ENCODE data around the gene TMEM86B. TPM values are rescaled to one million over a fixed set of nuclear protein-coding genes. Genes with fewer than 3 reads are reported as not detected.
A peak's percentile ranks its signal among the peaks of the same experiment; 100 is the strongest.

The TMEM86B gene
- total and polyA plus RNA-seq, 5 donors from 2014 or later: 0.25 to 13.3 (median 0.66) TPM; not detected in 1

GRCh38 chr19:55232986-55233385 lies 4.4 kb upstream of the TMEM86B start:
- DNase-seq (no peak), ATAC-seq (ENCODE audit: low read depth in 2 of 2) (no peak)
- no peak overlapping the region for H3K27ac Mint-ChIP-seq
- peaks cover 0 to 7% (median 6%) of the 10 kb centered on the region in 4 donors for H3K4me1 Mint-ChIP-seq
- H3K4me3 Mint-ChIP-seq: no peak overlapping the region
- peaks cover 84% of the 10 kb centered on the region for H3K36me3 ChIP-seq (ENCODE audit: control insufficient read depth, insufficient read depth, low read length)
- no peaks in the 10 kb centered on the region for H3K27me3 ChIP-seq (ENCODE audit: control insufficient read depth, insufficient read depth, low read length)
- no peak overlapping the region for H3K27ac ChIP-seq (ENCODE audit: insufficient read depth, low read length, poor library complexity, severe bottlenecking)
- H3K36me3 Mint-ChIP-seq: peaks cover 44% of the 10 kb centered on the region
- no peaks in the 10 kb centered on the region for H3K27me3 Mint-ChIP-seq
- H3K9me3 Mint-ChIP-seq: no peaks in the 10 kb centered on the region
- no peak overlapping the region for H3K4me3 ChIP-seq (ENCODE audit: low read depth, low read length)
- H3K4me1 ChIP-seq (ENCODE audit: control insufficient read depth, insufficient read depth, low read length, poor library complexity, severe bottlenecking): no peaks in the 10 kb centered on the region
- no peaks in the 10 kb centered on the region for H3K9me3 ChIP-seq (ENCODE audit: control insufficient read depth in 2 of 2, low read length in 2 of 2)

- Mint-ChIP-seq H3K27me3 (no peaks in the 10 kb centered on the region), H3K4me3 (peak overlapping the region in 1 of 4 donors; percentile 38), H3K4me1 (peaks cover 0 to 9% (median 5%) of the 10 kb centered on the region in 4 donors), H3K27ac (no peak overlapping the region), H3K9me3 (no peaks in the 10 kb centered on the region), H3K36me3 (peaks cover 41% of the 10 kb centered on the region)
- H3K4me1 ChIP-seq (ENCODE audit: control insufficient read depth, insufficient read depth, low read length, poor library complexity, severe bottlenecking): no peaks in the 10 kb centered on the region
- H3K27ac ChIP-seq (ENCODE audit: insufficient read depth, low read length, poor library complexity, severe bottlenecking): no peak overlapping the region
- no peak overlapping the region for H3K4me3 ChIP-seq (ENCODE audit: low read depth, low read length)
- no peak for DNase-seq
- H3K27me3 ChIP-seq (ENCODE audit: control insufficient read depth, insufficient read depth, low read length): no peaks in the 10 kb centered on the region
- ATAC-seq (ENCODE audit: low read depth in 2 of 2): no peak
- no peaks in the 10 kb centered on the region for H3K9me3 ChIP-seq (ENCODE audit: control insufficient read depth in 2 of 2, low read length in 2 of 2)
- H3K36me3 ChIP-seq (ENCODE audit: control insufficient read depth, insufficient read depth, low read length): peaks cover 78% of the 10 kb centered on the region
Measured at GRCh38 chr19:55232286-55232602, 3.7 kb upstream of the TMEM86B start.

- H3K9me3 Mint-ChIP-seq: no peaks in the 10 kb centered on the region
- H3K4me3 Mint-ChIP-seq: peak overlapping the region in 1 of 4 donors; percentile 38
- peaks cover 0 to 9% (median 5%) of the 10 kb centered on the region in 4 donors for H3K4me1 Mint-ChIP-seq
- peaks cover 35% of the 10 kb centered on the region for H3K36me3 Mint-ChIP-seq
- H3K27ac Mint-ChIP-seq: peak overlapping the region in 1 of 3 donors; percentile 60
- H3K27me3 Mint-ChIP-seq: no peaks in the 10 kb centered on the region
- no peak overlapping the region for H3K4me3 ChIP-seq (ENCODE audit: low read depth, low read length)
- no peaks in the 10 kb centered on the region for H3K27me3 ChIP-seq (ENCODE audit: control insufficient read depth, insufficient read depth, low read length)
- no peak for ATAC-seq (ENCODE audit: low read depth in 2 of 2)
- DNase-seq: no peak
- H3K27ac ChIP-seq (ENCODE audit: insufficient read depth, low read length, poor library complexity, severe bottlenecking): no peak overlapping the region
- H3K9me3 ChIP-seq (ENCODE audit: control insufficient read depth in 2 of 2, low read length in 2 of 2): no peaks in the 10 kb centered on the region
- H3K4me1 ChIP-seq (ENCODE audit: control insufficient read depth, insufficient read depth, low read length, poor library complexity, severe bottlenecking): no peaks in the 10 kb centered on the region
- H3K36me3 ChIP-seq (ENCODE audit: control insufficient read depth, insufficient read depth, low read length): peaks cover 77% of the 10 kb centered on the region
Measured at GRCh38 chr19:55231391-55232285, 3.1 kb upstream of the TMEM86B start.

- no peaks in the 10 kb centered on the region for H3K27me3 ChIP-seq (ENCODE audit: control insufficient read depth, insufficient read depth, low read length)
- no peaks in the 10 kb centered on the region for H3K27me3 Mint-ChIP-seq
- DNase-seq (no peak), ATAC-seq (ENCODE audit: low read depth in 2 of 2) (no peak)
- H3K36me3 ChIP-seq (ENCODE audit: control insufficient read depth, insufficient read depth, low read length): peaks cover 70% of the 10 kb centered on the region
- H3K9me3 Mint-ChIP-seq: no peaks in the 10 kb centered on the region
- H3K9me3 ChIP-seq (ENCODE audit: control insufficient read depth in 2 of 2, low read length in 2 of 2): no peaks in the 10 kb centered on the region
- no peak overlapping the region for H3K4me3 ChIP-seq (ENCODE audit: low read depth, low read length)
- no peaks in the 10 kb centered on the region for H3K4me1 ChIP-seq (ENCODE audit: control insufficient read depth, insufficient read depth, low read length, poor library complexity, severe bottlenecking)
- no peak overlapping the region for H3K27ac Mint-ChIP-seq
- no peak overlapping the region for H3K4me3 Mint-ChIP-seq
- H3K4me1 Mint-ChIP-seq: peaks cover 0 to 9% (median 5%) of the 10 kb centered on the region in 4 donors
- H3K27ac ChIP-seq (ENCODE audit: insufficient read depth, low read length, poor library complexity, severe bottlenecking): no peak overlapping the region
- peaks cover 35% of the 10 kb centered on the region for H3K36me3 Mint-ChIP-seq
Measured at GRCh38 chr19:55230780-55231179, 2.2 kb upstream of the TMEM86B start.

GRCh38 chr19:55230329-55230728 lies 1.8 kb upstream of the TMEM86B start:
- H3K36me3 ChIP-seq (ENCODE audit: control insufficient read depth, insufficient read depth, low read length): peaks cover 70% of the 10 kb centered on the region
- H3K27me3 Mint-ChIP-seq: no peaks in the 10 kb centered on the region
- H3K4me3 Mint-ChIP-seq: no peak overlapping the region
- H3K9me3 Mint-ChIP-seq: no peaks in the 10 kb centered on the region
- peaks cover 38% of the 10 kb centered on the region for H3K36me3 Mint-ChIP-seq
- DNase-seq (no peak), ATAC-seq (ENCODE audit: low read depth in 2 of 2) (no peak)
- H3K4me1 ChIP-seq (ENCODE audit: control insufficient read depth, insufficient read depth, low read length, poor library complexity, severe bottlenecking): no peaks in the 10 kb centered on the region
- H3K4me1 Mint-ChIP-seq: peaks cover 0 to 12% (median 5%) of the 10 kb centered on the region in 4 donors
- no peaks in the 10 kb centered on the region for H3K27me3 ChIP-seq (ENCODE audit: control insufficient read depth, insufficient read depth, low read length)
- no peak overlapping the region for H3K27ac ChIP-seq (ENCODE audit: insufficient read depth, low read length, poor library complexity, severe bottlenecking)
- no peak overlapping the region for H3K4me3 ChIP-seq (ENCODE audit: low read depth, low read length)
- H3K9me3 ChIP-seq (ENCODE audit: control insufficient read depth in 2 of 2, low read length in 2 of 2): no peaks in the 10 kb centered on the region
- no peak overlapping the region for H3K27ac Mint-ChIP-seq

GRCh38 chr19:55229789-55230182 lies 1.2 kb upstream of the TMEM86B start:
- Mint-ChIP-seq H3K4me3 (no peak overlapping the region), H3K9me3 (no peaks in the 10 kb centered on the region), H3K4me1 (peaks cover 0 to 8% (median 3%) of the 10 kb centered on the region in 4 donors), H3K27me3 (no peaks in the 10 kb centered on the region), H3K27ac (no peak overlapping the region), H3K36me3 (peaks cover 33% of the 10 kb centered on the region)
- Histone ChIP-seq H3K9me3 (ENCODE audit: control insufficient read depth in 2 of 2, low read length in 2 of 2) (no peaks in the 10 kb centered on the region), H3K4me1 (ENCODE audit: control insufficient read depth, insufficient read depth, low read length, poor library complexity, severe bottlenecking) (no peaks in the 10 kb centered on the region), H3K36me3 (ENCODE audit: control insufficient read depth, insufficient read depth, low read length) (peaks cover 65% of the 10 kb centered on the region), H3K27ac (ENCODE audit: insufficient read depth, low read length, poor library complexity, severe bottlenecking) (no peak overlapping the region), H3K27me3 (ENCODE audit: control insufficient read depth, insufficient read depth, low read length) (no peaks in the 10 kb centered on the region), H3K4me3 (ENCODE audit: low read depth, low read length) (no peak overlapping the region)
- no peak for ATAC-seq (ENCODE audit: low read depth in 2 of 2)
- DNase-seq: no peak

- Mint-ChIP-seq H3K27ac (no peak overlapping the region), H3K36me3 (peaks cover 27% of the 10 kb centered on the region), H3K9me3 (no peaks in the 10 kb centered on the region), H3K27me3 (no peaks in the 10 kb centered on the region), H3K4me3 (no peak overlapping the region), H3K4me1 (peaks cover 0 to 5% (median 2%) of the 10 kb centered on the region in 4 donors)
- H3K9me3 ChIP-seq (ENCODE audit: control insufficient read depth in 2 of 2, low read length in 2 of 2): no peaks in the 10 kb centered on the region
- no peaks in the 10 kb centered on the region for H3K27me3 ChIP-seq (ENCODE audit: control insufficient read depth, insufficient read depth, low read length)
- ATAC-seq (ENCODE audit: low read depth in 2 of 2) (no peak), DNase-seq (no peak)
- no peak overlapping the region for H3K4me3 ChIP-seq (ENCODE audit: low read depth, low read length)
- peaks cover 59% of the 10 kb centered on the region for H3K36me3 ChIP-seq (ENCODE audit: control insufficient read depth, insufficient read depth, low read length)
- no peaks in the 10 kb centered on the region for H3K4me1 ChIP-seq (ENCODE audit: control insufficient read depth, insufficient read depth, low read length, poor library complexity, severe bottlenecking)
- H3K27ac ChIP-seq (ENCODE audit: insufficient read depth, low read length, poor library complexity, severe bottlenecking): no peak overlapping the region
Measured at GRCh38 chr19:55229145-55229788, 704 bp upstream of the TMEM86B start.

Data from CD4-positive, CD25-positive, alpha-beta regulatory T cell (primary cell).